HFF-Myc (cell line): ENCODE measurements around the gene MTA1.

ENCODE experiments used
- DNase-seq: peaks from one replicate; pipeline ENCODE4 v3.0.0-alpha.2; 2011; ENCODE audit warnings: low read depth; ENCODE audit errors: extremely low read depth
- H3K4me3 ChIP-seq: replicated peaks from 2 replicates; pipeline ENCODE4 v1.5.1; 2011; ENCODE audit warnings: low read depth, mild to moderate bottlenecking, control low read depth, low read length
- TF ChIP-seq, protein P1 (sequence below): IDR thresholded peaks from 2 replicates; pipeline ENCODE4 v1.5.1; 2012; ENCODE audit warnings: mild to moderate bottlenecking, low read depth, low read length, control low read depth; ENCODE audit errors: missing control alignments

MTA1 gene

DNA sequence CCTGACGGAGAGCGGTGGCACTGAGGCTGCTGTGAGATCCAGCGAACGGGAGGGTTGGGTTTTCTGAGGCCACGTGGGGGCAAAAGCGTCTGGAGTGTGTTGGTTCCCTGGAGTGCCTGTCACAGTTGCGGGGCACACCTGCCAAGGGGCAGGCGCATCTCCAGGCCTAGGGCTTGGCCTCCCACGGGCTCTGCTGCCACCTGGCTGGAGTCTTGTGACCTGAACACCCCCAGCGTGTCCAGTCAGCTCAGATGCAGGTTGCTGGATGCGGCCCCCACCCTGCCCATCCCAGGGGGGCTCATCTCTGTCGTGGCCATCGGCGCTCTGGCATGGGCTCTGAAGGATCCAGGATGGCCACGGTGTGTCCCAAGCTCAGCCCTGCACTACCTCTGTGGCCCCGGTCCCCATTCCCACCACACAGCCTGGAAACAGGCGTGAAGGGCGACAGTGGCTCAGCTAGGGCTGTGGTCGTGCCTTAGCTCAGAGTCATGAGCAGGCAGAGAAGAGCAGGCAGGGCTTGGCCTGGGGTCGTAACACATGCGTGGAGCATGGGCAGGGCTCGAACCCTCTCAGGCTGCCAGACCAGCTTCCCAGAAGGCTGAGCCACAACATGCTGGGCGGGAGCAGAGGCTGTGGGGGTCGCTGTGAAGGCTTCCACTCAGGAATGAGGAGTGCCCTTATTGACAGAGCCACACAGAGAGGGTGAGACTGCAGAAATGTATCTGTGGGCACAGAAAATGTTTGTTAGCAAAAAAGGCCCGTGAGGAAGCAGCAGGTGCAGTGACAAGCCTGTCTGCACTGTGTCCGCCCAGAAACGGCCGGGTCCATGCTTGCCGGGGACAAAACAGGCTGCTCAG lies 31.5 kb downstream of the MTA1 start:
- H3K4me3 ChIP-seq: no peak overlapping the region
- TF ChIP-seq, protein P1, sequence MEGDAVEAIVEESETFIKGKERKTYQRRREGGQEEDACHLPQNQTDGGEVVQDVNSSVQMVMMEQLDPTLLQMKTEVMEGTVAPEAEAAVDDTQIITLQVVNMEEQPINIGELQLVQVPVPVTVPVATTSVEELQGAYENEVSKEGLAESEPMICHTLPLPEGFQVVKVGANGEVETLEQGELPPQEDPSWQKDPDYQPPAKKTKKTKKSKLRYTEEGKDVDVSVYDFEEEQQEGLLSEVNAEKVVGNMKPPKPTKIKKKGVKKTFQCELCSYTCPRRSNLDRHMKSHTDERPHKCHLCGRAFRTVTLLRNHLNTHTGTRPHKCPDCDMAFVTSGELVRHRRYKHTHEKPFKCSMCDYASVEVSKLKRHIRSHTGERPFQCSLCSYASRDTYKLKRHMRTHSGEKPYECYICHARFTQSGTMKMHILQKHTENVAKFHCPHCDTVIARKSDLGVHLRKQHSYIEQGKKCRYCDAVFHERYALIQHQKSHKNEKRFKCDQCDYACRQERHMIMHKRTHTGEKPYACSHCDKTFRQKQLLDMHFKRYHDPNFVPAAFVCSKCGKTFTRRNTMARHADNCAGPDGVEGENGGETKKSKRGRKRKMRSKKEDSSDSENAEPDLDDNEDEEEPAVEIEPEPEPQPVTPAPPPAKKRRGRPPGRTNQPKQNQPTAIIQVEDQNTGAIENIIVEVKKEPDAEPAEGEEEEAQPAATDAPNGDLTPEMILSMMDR: no peak
- no peak for DNase-seq

DNA sequence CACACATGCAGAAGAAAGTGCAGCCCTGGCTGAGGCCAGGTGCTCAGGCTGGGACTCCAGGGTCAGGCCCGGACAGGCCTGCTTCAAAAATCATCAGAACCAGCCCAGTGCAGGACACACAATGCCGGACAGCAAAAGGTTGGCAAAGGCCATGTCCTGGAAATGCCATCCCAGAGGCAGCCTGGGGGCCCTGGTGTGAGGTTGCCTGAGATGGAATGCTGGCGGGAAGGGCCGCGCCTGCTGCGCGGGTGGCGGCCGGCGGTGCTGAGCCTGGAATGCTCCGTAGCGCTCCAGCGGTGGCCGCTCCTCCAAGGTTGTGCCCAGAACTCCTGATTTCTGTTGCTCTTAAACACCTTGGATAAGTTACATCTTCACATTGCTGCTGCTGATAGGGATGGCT lies 33.3 kb downstream of the MTA1 start:
- DNase-seq: no peak
- TF ChIP-seq, protein P1: no peak
- no peak overlapping the region for H3K4me3 ChIP-seq

DNA sequence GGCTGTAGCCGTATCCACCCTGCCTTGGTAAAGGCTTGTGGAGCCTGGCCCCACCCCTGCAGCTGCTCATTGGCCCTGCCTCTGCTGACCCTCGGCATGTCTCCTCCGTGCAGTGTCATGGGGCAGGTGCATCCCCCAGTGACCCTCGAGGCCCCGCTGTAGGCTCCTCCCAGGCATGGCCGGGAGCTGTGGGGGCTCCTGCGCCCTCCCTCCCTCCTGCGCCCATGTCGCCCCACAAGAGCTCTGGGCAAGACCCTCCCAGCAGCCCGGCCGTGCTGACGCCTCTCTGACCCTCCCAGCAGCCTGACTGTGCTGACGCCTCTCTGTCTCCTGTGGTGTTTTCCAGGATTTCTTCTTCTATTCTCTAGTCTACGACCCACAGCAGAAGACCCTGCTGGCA lies 34.2 kb downstream of the MTA1 start:
- H3K4me3 ChIP-seq: no peak overlapping the region
- TF ChIP-seq, protein P1: no peak
- DNase-seq: no peak

DNA sequence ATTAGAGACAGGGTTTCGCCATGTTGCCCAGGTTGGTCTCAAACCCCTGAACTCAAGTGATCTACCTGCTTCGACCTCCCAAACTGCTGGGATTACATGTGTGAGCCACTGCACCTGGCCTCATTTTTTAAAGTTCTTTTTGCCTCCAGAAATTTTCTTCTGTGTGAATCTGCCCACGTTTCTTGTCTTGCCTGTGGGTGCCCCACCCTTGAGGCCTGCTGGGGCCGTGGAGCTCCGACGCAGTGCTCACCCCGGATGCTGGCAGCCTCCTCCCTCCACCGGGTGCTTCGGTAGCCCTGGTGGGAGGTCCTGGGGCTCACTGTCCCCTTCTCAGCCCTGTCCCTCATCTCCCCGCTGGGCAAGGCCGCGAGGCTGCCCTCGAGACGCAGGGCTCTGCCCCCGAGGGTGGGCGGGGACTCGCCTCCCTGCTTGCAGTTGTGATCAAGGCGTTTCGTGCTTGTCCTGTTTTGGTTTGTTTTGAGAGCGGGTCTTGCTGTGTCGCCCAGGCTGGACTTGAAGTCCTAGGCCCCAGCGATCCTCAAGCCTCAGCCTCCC lies 35.5 kb downstream of the MTA1 start:
- TF ChIP-seq, protein P1: no peak

DNA sequence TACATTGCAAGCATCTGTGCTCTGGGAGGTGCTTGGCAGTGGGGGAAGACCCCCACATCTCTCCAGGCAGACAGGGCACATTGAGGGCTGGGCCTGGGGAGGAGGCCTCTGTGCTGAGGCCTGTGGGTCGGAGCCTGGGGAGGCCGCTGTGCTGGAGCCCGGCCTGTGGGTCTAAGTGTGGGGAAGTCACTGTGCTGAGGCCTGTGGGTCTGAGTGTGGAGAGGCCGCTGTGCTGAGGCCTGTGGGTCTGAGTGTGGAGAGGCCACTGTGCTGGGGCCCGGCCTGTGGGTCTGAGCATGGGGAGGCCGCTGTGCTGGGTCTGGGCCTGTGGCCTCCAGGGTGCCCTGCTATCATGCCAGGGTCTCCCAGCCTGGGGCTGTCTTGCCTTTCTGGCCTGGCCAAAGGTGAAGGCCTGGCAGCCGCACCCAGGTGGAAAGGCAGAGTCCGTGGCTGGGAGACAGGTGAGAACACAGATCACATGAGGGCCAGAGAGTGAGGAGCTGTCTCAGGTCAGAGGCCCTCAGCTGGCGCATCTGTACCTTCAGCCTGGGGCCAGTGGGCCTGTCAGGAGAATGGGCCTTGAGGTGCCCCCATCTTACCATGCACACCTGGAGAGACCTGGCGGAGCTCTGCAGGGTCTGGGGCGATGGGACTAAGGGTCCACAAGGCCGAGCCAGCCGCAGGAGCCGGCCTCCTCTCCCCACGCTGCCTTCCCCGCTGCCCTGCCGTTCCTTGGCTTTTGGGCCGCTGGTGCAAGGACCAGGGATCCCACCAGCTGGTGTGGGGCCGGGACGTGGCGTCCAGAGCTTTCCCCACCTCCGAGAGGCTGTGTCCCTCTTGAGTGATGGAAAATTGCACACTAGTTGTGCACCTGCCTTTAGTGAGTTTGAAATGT lies 36.4 kb downstream of the MTA1 start:
- no peak for DNase-seq
- TF ChIP-seq, protein P1: no peak
- no peak overlapping the region for H3K4me3 ChIP-seq

More for the DNA sequence above, 35.5 kb downstream of the MTA1 start:
- no peak for DNase-seq
- no peak overlapping the region for H3K4me3 ChIP-seq

DNA sequence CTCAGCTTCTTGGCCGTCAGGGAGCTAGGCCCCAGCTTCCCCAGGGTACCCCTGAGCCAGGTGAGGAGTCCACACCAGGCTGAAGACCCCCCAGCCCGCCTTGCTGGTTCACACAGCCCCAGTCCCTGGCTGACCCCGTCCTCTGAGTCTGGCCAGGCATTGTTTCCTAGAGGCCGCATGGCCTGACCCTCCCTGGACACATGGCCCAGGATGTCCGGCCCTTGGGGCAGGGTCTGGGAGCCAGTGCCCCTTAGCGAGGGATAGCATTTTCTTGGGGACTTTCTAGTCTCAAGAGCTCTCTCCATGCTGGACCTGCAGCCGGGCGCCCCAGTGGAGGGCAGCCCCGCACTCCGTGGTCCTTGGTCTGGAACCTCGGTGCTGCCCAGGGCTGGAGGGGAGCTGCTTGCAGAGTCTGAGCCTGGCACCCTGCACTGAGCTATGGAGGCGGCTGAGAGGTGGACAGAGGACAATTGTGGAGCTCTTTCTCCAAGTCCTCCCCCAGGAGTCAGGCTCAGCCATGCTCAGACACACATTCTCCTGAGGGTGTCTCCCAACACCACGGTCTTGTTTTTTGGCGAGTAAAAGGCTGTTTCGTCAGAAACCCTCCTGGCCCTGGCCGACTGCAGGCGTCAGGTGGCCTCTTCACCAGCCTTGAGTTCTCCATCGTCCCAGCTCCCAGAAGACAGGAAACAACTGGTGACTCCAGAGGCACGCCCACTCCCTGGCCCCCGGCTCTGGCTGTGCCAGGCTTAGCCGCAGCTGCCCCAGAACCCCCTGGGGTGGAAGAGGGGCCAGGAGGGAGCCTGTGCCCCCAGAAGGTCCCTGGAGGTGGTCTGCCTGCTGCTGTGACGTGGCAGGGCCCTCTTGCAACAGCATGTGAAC lies 37.4 kb downstream of the MTA1 start:
- H3K4me3 ChIP-seq: no peak overlapping the region
- TF ChIP-seq, protein P1: no peak
- DNase-seq: no peak
